A673 (cell line): Measurements from ENCODE around the gene EFHC2. TPM values are rescaled to one million over a fixed set of nuclear protein-coding genes. Genes with fewer than 3 reads are reported as not detected.

Source experiments
- BruUV-seq: library from RNA; stranded (reverse); fragments of 400-500 nt; replicated peaks from 2 replicates; lab custom pipeline; 2021; lab: Mats Ljungman, UMichigan
- CTCF ChIA-PET: fragments of 300-600 bp; sonication (Branson Sonifier 250); formaldehyde crosslinking; loops from one replicate; lab custom pipeline; 2022; ENCODE audit warnings: antibody characterized with exemption; lab: Charles Lee
- POLR2A ChIA-PET: fragments of 300-600 bp; sonication (Branson Sonifier 250); formaldehyde crosslinking; loops from one replicate; lab custom pipeline; 2022; ENCODE audit warnings: antibody characterized with exemption; ENCODE audit not compliant: low non-redundant PET; lab: Charles Lee
- DNase-seq: peaks from one replicate; pipeline ENCODE4 v3.0.0-alpha.2; 2015; ENCODE audit warnings: low spot score
- H3K27ac ChIP-seq: fragments of 200-600 bp; sonication (generic); 2 replicates; pipeline ENCODE4 v1.5.1; 2016; ENCODE audit warnings: mixed run types, low read depth, mild to moderate bottlenecking, mixed read lengths, antibody characterized with exemption, low read length; ENCODE audit not compliant: poor library complexity, severe bottlenecking
- H3K27me3 ChIP-seq: fragments of 200-600 bp; sonication (generic); replicated peaks from 2 replicates; pipeline ENCODE4 v1.6.1; 2017; ENCODE audit warnings: mixed run types, low read depth, mild to moderate bottlenecking, mixed read lengths, antibody characterized with exemption, low read length; ENCODE audit not compliant: insufficient read depth, poor library complexity
- H3K36me3 ChIP-seq: fragments of 200-600 bp; sonication (generic); 2 replicates; pipeline ENCODE4 v1.6.1; 2016; ENCODE audit warnings: mixed run types, mild to moderate bottlenecking, mixed read lengths, antibody characterized with exemption, low read length; ENCODE audit not compliant: insufficient read depth, poor library complexity, severe bottlenecking
- H3K4me1 ChIP-seq: fragments of 200-600 bp; sonication (generic); 2 replicates; pipeline ENCODE4 v1.6.1; 2017; ENCODE audit warnings: mixed run types, mild to moderate bottlenecking, mixed read lengths, antibody characterized with exemption, low read length; ENCODE audit not compliant: insufficient read depth, poor library complexity, severe bottlenecking
- H3K4me3 ChIP-seq: fragments of 200-600 bp; sonication (generic); 2 replicates; pipeline ENCODE4 v1.5.1; 2016; ENCODE audit warnings: low read depth, mixed run types, mild to moderate bottlenecking, mixed read lengths, low read length; ENCODE audit not compliant: poor library complexity, severe bottlenecking
- H3K9me3 ChIP-seq: fragments of 200-600 bp; sonication (generic); 2 replicates; pipeline ENCODE4 v1.6.1; 2016; ENCODE audit warnings: mixed run types, low read depth, mild to moderate bottlenecking, mixed read lengths, antibody characterized with exemption, low read length; ENCODE audit not compliant: poor library complexity, severe bottlenecking
- EZH2 ChIP-seq: fragments of 200-600 bp; sonication (generic); IDR thresholded peaks from 2 replicates; pipeline ENCODE4 v1.6.1; 2017; ENCODE audit warnings: borderline replicate concordance, low read depth, mild to moderate bottlenecking, mixed read lengths, antibody characterized with exemption, low read length; ENCODE audit not compliant: poor library complexity, severe bottlenecking
- intact Hi-C: fragments of 100-400 bp; cut with micrococcal nuclease; formaldehyde crosslinking; loops from one replicate; pipeline ENCODE4 v1.10.0; 2022; ENCODE audit not compliant: unreplicated experiment
- total RNA-seq: library from RNA; stranded (reverse); gene quantifications from 2 replicates; pipeline ENCODE4 v1.2.3, GENCODE V29; 2021
- TF ChIP-seq, protein P1 (sequence below): fragments of 300-800, 200-600 bp; sonication (generic); conservative IDR thresholded peaks from 2 replicates; pipeline ENCODE4 v1.5.1; 2017; ENCODE audit warnings: low read depth, mild to moderate bottlenecking, antibody characterized with exemption, low read length, moderate library complexity, mixed read lengths

Gene EFHC2
- total RNA-seq, 1 experiment from 2014 or later = 0.11 TPM

DNA sequence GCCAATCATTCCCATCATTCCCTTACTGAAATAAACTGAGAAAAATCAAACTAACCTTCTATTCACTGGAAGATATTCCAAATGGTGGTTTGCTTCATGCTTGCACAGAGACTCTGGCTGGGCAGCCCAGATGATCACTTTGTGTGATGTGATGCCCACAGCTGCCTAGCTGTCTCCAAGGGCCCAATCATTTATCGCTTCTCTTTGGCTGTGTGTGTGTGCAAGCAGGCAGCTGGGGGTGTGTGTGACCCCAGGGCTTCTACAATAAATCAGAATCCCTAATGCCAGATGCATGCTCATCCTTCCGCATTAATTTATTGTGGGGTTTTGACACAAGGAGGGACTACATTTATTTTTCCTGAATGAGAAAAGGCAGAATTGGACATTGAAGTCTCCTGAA lies 230.1 kb downstream of the EFHC2 start:
- no TSS peak for BruUV-seq
- no peaks in the 10 kb centered on the region for H3K36me3 ChIP-seq
- H3K4me3 ChIP-seq = no peak overlapping the region
- no peaks in the 10 kb centered on the region for H3K4me1 ChIP-seq
- intact Hi-C loops = no loop called here
- CTCF ChIA-PET = no interaction called here
- no peaks in the 10 kb centered on the region for H3K9me3 ChIP-seq
- DNase-seq = no peak
- no peak for TF ChIP-seq EZH2
- POLR2A ChIA-PET = no interaction called here
- H3K27ac ChIP-seq = no peak overlapping the region
- H3K27me3 ChIP-seq = no peaks in the 10 kb centered on the region

DNA sequence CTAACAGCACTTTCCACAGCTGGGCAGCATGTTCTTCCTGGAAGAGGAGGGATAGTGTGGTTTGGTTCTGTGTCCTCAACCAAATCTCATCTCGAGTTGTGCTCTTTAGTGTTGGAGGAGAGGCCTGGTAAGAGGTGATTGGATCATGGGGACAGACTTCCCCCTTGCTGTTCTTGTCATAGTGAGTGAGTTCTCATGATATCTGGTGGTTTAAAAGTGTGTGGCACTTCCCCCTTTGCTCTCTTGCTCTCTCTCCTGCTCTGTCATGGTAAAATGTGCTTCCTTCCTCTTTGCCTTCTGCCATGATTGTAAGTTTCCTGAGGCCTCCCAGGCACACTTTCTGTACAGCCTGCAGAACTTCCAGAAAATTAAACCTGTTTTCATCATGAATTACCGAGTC lies 236.6 kb downstream of the EFHC2 start:
- ChIA-PET POLR2A (no interaction called here), CTCF (no interaction called here)
- BruUV-seq = no TSS peak
- Histone ChIP-seq H3K4me3 (no peak overlapping the region), H3K9me3 (no peaks in the 10 kb centered on the region), H3K4me1 (no peaks in the 10 kb centered on the region), H3K27ac (no peak overlapping the region), H3K36me3 (no peaks in the 10 kb centered on the region), H3K27me3 (no peaks in the 10 kb centered on the region)
- intact Hi-C loops = no loop called here
- no peak for DNase-seq
- TF ChIP-seq, protein P1, sequence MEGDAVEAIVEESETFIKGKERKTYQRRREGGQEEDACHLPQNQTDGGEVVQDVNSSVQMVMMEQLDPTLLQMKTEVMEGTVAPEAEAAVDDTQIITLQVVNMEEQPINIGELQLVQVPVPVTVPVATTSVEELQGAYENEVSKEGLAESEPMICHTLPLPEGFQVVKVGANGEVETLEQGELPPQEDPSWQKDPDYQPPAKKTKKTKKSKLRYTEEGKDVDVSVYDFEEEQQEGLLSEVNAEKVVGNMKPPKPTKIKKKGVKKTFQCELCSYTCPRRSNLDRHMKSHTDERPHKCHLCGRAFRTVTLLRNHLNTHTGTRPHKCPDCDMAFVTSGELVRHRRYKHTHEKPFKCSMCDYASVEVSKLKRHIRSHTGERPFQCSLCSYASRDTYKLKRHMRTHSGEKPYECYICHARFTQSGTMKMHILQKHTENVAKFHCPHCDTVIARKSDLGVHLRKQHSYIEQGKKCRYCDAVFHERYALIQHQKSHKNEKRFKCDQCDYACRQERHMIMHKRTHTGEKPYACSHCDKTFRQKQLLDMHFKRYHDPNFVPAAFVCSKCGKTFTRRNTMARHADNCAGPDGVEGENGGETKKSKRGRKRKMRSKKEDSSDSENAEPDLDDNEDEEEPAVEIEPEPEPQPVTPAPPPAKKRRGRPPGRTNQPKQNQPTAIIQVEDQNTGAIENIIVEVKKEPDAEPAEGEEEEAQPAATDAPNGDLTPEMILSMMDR = no peak
- no peak for TF ChIP-seq EZH2

DNA sequence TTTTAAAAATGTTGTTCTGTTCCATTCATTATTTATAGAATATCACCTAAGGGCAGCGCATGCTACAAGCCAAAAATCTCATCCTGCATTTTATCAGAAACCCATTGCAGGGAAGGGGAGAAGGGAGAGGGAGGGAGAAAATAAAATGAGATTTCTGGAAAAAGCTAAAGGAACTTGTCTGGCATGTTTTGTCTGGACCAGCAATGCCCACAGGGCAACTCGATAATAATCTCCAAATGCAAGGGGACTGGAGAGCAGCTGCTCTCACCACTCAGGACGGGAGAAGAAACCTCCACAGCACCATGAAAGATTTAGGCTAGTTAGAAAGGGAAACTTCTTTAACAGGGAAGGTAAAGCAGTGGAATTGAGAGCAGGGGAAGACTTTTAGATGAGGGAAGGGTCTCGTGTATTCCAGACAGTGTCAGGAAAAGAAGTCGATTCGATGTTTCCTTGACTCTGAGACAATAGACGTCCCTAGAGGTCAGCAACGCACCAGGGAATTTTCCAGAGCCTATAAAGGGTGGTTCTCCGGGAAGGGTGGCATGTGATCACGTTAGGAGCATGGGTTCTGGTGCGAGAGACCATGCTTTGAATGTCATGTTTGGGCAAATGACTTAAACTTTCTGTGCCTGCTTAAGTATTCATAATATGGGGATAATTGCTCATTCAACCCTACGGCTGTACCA lies 238.1 kb downstream of the EFHC2 start:
- Histone ChIP-seq H3K36me3 (no peaks in the 10 kb centered on the region), H3K4me1 (no peaks in the 10 kb centered on the region), H3K27me3 (no peaks in the 10 kb centered on the region), H3K27ac (no peak overlapping the region), H3K9me3 (no peaks in the 10 kb centered on the region), H3K4me3 (no peak overlapping the region)
- TF ChIP-seq, protein P1 = no peak
- TF ChIP-seq EZH2 = no peak
- intact Hi-C loops = no loop called here
- DNase-seq = peak; percentile 4
- ChIA-PET POLR2A (no interaction called here), CTCF (no interaction called here)
- BruUV-seq = no TSS peak

DNA sequence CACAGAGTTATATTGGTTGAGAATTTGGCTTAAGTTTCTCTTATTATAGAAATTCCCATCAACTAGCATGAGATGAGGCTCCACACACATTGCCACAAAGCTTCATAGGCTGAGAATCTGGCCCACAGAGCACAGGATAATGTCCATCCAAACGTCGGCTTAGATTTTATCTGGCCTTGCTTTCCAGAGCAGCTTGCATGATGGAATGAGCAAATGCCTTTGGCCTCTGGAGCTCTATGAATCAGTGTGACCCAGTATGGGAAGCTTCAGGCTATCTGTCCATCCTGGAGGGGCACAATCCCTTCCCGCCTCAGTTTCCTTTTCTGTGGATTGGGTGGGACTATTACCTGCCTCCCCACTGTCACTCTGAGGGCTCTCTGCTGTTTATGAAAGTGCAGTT lies 238.8 kb downstream of the EFHC2 start:
- CTCF ChIA-PET = no interaction called here
- TF ChIP-seq, protein P1 = no peak
- no peak for TF ChIP-seq EZH2

More for the DNA sequence above, 238.8 kb downstream of the EFHC2 start:
- POLR2A ChIA-PET = no interaction called here
- no peaks in the 10 kb centered on the region for H3K27me3 ChIP-seq
- no peak for DNase-seq
- H3K4me1 ChIP-seq = no peaks in the 10 kb centered on the region
- no peaks in the 10 kb centered on the region for H3K9me3 ChIP-seq
- no peak overlapping the region for H3K4me3 ChIP-seq
- no TSS peak for BruUV-seq
- no peaks in the 10 kb centered on the region for H3K36me3 ChIP-seq
- no peak overlapping the region for H3K27ac ChIP-seq
- intact Hi-C loops = no loop called here
